AG04450 (cell line): ENCODE measurements around the gene ZC3H12C. TPM values are rescaled to one million over a fixed set of nuclear protein-coding genes. Genes with fewer than 3 reads are reported as not detected.

Experiments used
- CTCF ChIA-PET: fragments of 300-600, 350-600 bp; formaldehyde crosslinking; extraction: SDS; loops from one replicate; lab custom pipeline; 2022; ENCODE audit warnings: antibody characterized with exemption, inconsistent platforms; lab: Charles Lee
- POLR2A ChIA-PET: fragments of 350-600 bp; formaldehyde crosslinking; extraction: SDS; loops from one replicate; lab custom pipeline; 2021; ENCODE audit warnings: antibody characterized with exemption, inconsistent platforms; lab: Yijun Ruan, JAX
- DNase-seq: peaks from one replicate; pipeline ENCODE4 v3.0.0-alpha.2; 2011; ENCODE audit warnings: low read depth, low spot score
- H3K27ac ChIP-seq: one replicate; pipeline ENCODE4 v1.5.1; 2012; ENCODE audit warnings: low read depth, low read length, control low read depth
- H3K27me3 ChIP-seq: one replicate; pipeline ENCODE4 v1.6.0; 2012; ENCODE audit warnings: low read length; ENCODE audit not compliant: control insufficient read depth, insufficient read depth
- H3K4me3 ChIP-seq: 2 replicates; pipeline ENCODE4 v1.5.1; 2011; ENCODE audit warnings: mild to moderate bottlenecking, low read depth, low read length, control low read depth
- H3K9me3 ChIP-seq: 2 replicates; pipeline ENCODE4 v1.5.1; 2012; ENCODE audit warnings: low read length; ENCODE audit not compliant: control insufficient read depth, insufficient read depth
- polyA plus RNA-seq: library from polyadenylated mRNA; depleted of rRNA; stranded (reverse); fragments of >200 nt; gene quantifications from 2 replicates; pipeline ENCODE4 v1.2.3, GENCODE V29; 2011
- TF ChIP-seq, protein P1 (sequence below): IDR thresholded peaks from 2 replicates; pipeline ENCODE4 v1.5.1; 2011; ENCODE audit warnings: low read depth, low read length, control low read depth, inconsistent platforms

Gene ZC3H12C
- polyA plus RNA-seq, 1 experiment, result 10.9 TPM

DNA sequence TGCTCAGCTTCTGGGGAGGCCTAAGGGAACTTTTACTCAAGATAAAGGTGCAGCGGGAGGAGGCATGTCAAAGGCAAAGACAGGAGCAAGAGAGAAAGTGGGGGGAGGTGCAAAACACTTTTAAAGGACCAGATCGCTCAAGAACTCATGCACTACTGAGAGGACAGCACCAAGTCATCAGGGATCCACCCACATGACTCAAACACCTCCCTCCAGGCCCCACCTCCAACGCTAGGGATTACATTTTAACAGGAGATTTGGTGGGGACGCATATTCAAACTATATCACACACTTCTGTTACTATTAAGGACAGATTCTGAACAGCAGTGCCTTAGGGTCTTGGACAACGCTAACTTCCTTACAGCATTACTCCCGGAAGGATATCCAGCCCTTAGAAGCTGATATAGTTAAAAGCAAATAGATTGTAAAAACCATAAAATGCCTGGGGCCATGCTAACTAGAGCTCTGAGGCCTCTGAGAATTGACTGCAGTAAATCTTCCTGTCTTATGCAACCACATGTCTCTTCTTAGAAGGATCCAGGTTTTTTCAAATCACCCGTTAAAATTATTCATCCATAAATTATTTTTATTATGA lies 16.7 kb upstream of the ZC3H12C start:
- Histone ChIP-seq H3K27me3 (no peaks in the 10 kb centered on the region), H3K27ac (no peak overlapping the region), H3K9me3 (peaks cover 4% of the 10 kb centered on the region; the same call in 1 of the 2 replicates), H3K4me3 (no peak overlapping the region)
- CTCF ChIA-PET, result interaction anchor here (0.6 to 1.1 kb wide), 2 partner anchors 16 to 356 kb away, joined by 3 read pairs; no protein-coding TSS in a partner anchor
- TF ChIP-seq, protein P1, sequence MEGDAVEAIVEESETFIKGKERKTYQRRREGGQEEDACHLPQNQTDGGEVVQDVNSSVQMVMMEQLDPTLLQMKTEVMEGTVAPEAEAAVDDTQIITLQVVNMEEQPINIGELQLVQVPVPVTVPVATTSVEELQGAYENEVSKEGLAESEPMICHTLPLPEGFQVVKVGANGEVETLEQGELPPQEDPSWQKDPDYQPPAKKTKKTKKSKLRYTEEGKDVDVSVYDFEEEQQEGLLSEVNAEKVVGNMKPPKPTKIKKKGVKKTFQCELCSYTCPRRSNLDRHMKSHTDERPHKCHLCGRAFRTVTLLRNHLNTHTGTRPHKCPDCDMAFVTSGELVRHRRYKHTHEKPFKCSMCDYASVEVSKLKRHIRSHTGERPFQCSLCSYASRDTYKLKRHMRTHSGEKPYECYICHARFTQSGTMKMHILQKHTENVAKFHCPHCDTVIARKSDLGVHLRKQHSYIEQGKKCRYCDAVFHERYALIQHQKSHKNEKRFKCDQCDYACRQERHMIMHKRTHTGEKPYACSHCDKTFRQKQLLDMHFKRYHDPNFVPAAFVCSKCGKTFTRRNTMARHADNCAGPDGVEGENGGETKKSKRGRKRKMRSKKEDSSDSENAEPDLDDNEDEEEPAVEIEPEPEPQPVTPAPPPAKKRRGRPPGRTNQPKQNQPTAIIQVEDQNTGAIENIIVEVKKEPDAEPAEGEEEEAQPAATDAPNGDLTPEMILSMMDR, result no peak
- POLR2A ChIA-PET, result no interaction called here
- no peak for DNase-seq

DNA sequence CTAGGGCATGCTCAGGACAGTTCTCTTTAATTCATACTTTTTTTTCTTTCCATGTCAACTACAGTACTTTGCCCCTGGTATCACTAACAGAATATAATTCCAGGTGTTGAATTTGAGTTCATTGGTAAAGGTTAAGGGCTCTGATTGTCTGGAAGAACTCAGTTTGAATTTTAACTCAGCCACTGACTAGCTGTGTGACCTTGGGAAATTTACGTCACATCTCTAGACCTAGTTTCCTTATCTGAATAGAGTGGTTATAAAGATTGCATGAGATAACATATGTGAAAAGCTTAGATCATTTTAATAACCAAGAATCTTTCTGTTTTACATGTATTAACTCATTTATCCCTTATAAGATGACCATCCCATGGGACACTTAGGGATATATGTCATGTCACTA lies 15.8 kb upstream of the ZC3H12C start:
- TF ChIP-seq, protein P1, result no peak
- Histone ChIP-seq H3K27me3 (no peaks in the 10 kb centered on the region), H3K4me3 (no peak overlapping the region), H3K27ac (peak overlapping the region; percentile 39), H3K9me3 (peaks cover 4% of the 10 kb centered on the region; the same call in 1 of the 2 replicates)
- POLR2A ChIA-PET, result interaction anchor here (1.3 kb wide), 1 partner anchor 9 kb away, joined by 3 read pairs; no protein-coding TSS in a partner anchor
- DNase-seq, result no peak
- CTCF ChIA-PET, result interaction anchor here (0.9 to 1.1 kb wide), 2 partner anchors 15 to 138 kb away, joined by 3 read pairs; no protein-coding TSS in a partner anchor

- CTCF ChIA-PET, result interaction anchor here (0.9 to 1.1 kb wide), 2 partner anchors 15 to 139 kb away, joined by 3 read pairs; no protein-coding TSS in a partner anchor
- H3K27ac ChIP-seq, result peak overlapping the region; percentile 39
- POLR2A ChIA-PET, result interaction anchor here (1.3 kb wide), 1 partner anchor 9 kb away, joined by 3 read pairs; no protein-coding TSS in a partner anchor
- no peak for DNase-seq
- no peak overlapping the region for H3K4me3 ChIP-seq
- H3K27me3 ChIP-seq, result no peaks in the 10 kb centered on the region
- H3K9me3 ChIP-seq, result peaks cover 4% of the 10 kb centered on the region; the same call in 1 of the 2 replicates
- TF ChIP-seq, protein P1, result no peak
These were observed 15.3 kb upstream of the ZC3H12C start for GRCh38 chr11:110077831-110078325.

DNA sequence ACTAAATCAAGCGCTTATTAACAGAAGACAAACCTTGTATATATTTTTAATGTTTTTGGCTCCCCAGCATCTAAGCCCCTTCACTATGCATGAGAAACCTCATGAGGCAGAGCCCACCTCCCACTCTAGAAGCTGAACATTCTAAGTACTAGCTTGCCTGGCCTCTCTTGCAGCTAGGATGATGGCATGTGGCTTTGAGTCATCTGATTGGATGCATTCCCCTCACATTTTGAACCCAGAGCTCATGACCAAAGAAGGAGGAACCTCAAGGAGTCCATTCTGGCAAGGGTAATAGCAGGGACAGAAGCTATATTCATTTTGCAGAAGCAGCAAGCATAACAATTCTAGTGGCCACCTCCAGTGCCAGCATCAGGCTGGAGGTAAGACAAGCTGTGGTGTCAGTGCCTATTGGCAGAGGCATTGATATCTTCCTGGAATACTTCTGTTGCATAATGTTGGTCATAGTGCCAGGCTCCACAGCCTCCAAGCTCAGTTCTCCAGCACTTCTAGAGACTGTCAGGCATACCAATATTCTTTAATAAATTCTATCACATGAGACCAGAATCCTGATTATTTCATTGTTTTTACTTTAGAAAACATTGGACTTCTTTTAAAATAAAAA lies 14.2 kb upstream of the ZC3H12C start:
- H3K4me3 ChIP-seq, result no peak overlapping the region
- ChIA-PET CTCF (no interaction called here), POLR2A (interaction anchor here (0.6 kb wide), 1 partner anchor 14 kb away, joined by 3 read pairs; no protein-coding TSS in a partner anchor)
- peaks cover 4% of the 10 kb centered on the region; the same call in 1 of the 2 replicates for H3K9me3 ChIP-seq
- no peaks in the 10 kb centered on the region for H3K27me3 ChIP-seq
- H3K27ac ChIP-seq, result no peak overlapping the region
- TF ChIP-seq, protein P1, result no peak
- DNase-seq, result no peak
